H1 (cell line): ENCODE results near the gene AOC1. TPM values are rescaled to one million over a fixed set of nuclear protein-coding genes. Genes with fewer than 3 reads are reported as not detected.

ENCODE experiments used
- CTCF ChIA-PET: fragments of 300-600 bp; sonication (Branson Sonifier 250); formaldehyde crosslinking; loops from one replicate; lab custom pipeline; 2021; ENCODE audit not compliant: partially characterized antibody; lab: Charles Lee
- POLR2A ChIA-PET: fragments of 300-600 bp; sonication (Branson Sonifier 250); formaldehyde crosslinking; loops from one replicate; lab custom pipeline; 2021; ENCODE audit warnings: inconsistent platforms; ENCODE audit not compliant: partially characterized antibody; lab: Charles Lee
- DNase-seq, 2 experiments: peaks; one replicate each; pipeline versions ENCODE4 v3.0.0 to v3.0.0-alpha.2; 2010 to 2022; ENCODE audit warnings: low spot score in 2 of 2, low read depth in 1 of 2, mixed read lengths in 1 of 2
- FAIRE-seq: peaks from 2 replicates; lab custom pipeline; 2011; peaks lifted over from hg19 to GRCh38; lab: Jason Lieb, UNC
- H2AFZ ChIP-seq: 2 replicates; pipeline ENCODE4 v1.8.1; 2012; ENCODE audit warnings: low read length, inconsistent platforms
- H2AK5ac ChIP-seq: 2 replicates; pipeline ENCODE4 v1.6.1; 2013; ENCODE audit warnings: low read depth, low read length
- H2BK120ac ChIP-seq: replicated peaks from 2 replicates; pipeline ENCODE3; 2013; ENCODE audit warnings: low read depth, low read length, inconsistent platforms
- H2BK12ac ChIP-seq: 2 replicates; pipeline ENCODE4 v1.6.1; 2013; ENCODE audit warnings: low read depth, low read length
- H2BK15ac ChIP-seq: 2 replicates; pipeline ENCODE4 v1.6.1; 2013; ENCODE audit warnings: low read length
- H2BK20ac ChIP-seq: 2 replicates; pipeline ENCODE4 v1.6.1; 2013; ENCODE audit warnings: low read length
- H2BK5ac ChIP-seq: 2 replicates; pipeline ENCODE4 v1.6.1; 2013; ENCODE audit warnings: low read depth, low read length
- H3K14ac ChIP-seq: 2 replicates; pipeline ENCODE4 v1.6.1; 2013; ENCODE audit warnings: inconsistent platforms; ENCODE audit not compliant: insufficient read length
- H3K18ac ChIP-seq: 2 replicates; pipeline ENCODE4 v1.6.1; 2013; ENCODE audit warnings: low read length; ENCODE audit errors: extremely low read depth
- H3K23ac ChIP-seq: 2 replicates; pipeline ENCODE4 v1.6.1; 2013; ENCODE audit warnings: inconsistent platforms; ENCODE audit not compliant: insufficient read length
- H3K23me2 ChIP-seq: 2 replicates; pipeline ENCODE4 v1.6.1; 2013; ENCODE audit warnings: low read depth, low read length
- H3K27ac ChIP-seq: 2 replicates; pipeline ENCODE4 v1.6.1; 2011; ENCODE audit warnings: low read depth, low read length, inconsistent platforms
- H3K27me3 ChIP-seq, 4 experiments: replicated peaks in 1 of 4; 1 replicate in 1 of 4; 2 replicates in 3 of 4; pipeline versions ENCODE4 v1.6.1 to v1.8.1; 2011 to 2013; ENCODE audit warnings: low read length in 3 of 4, mild to moderate bottlenecking in 3 of 4, inconsistent platforms in 2 of 4, mixed read lengths in 2 of 4, moderate library complexity in 1 of 4; ENCODE audit not compliant: control insufficient read depth in 3 of 4, insufficient read depth in 3 of 4; ENCODE audit errors: extremely low read depth in 1 of 4
- H3K36me3 ChIP-seq, 4 experiments: 2 replicates each; pipeline versions ENCODE4 v1.6.1 to v1.8.1; 2011 to 2013; ENCODE audit warnings: mild to moderate bottlenecking in 4 of 4, low read length in 3 of 4, moderate library complexity in 2 of 4, control low read depth in 1 of 4, inconsistent platforms in 1 of 4; ENCODE audit not compliant: insufficient read depth in 4 of 4, control insufficient read depth in 2 of 4
- H3K4ac ChIP-seq: replicated peaks from 2 replicates; pipeline ENCODE3; 2013; ENCODE audit warnings: low read length, low read depth, mixed read lengths, inconsistent platforms; ENCODE audit not compliant: insufficient read length
- H3K4me1 ChIP-seq, 4 experiments: replicated peaks in 1 of 4; 1 replicate in 1 of 4; 2 replicates in 3 of 4; pipeline versions ENCODE4 v1.6.1 to v1.8.1; 2011 to 2013; ENCODE audit warnings: low read length in 3 of 4, inconsistent platforms in 2 of 4, mixed read lengths in 1 of 4; ENCODE audit not compliant: insufficient read depth in 4 of 4, control insufficient read depth in 3 of 4
- H3K4me2 ChIP-seq, 2 experiments: 2 replicates each; pipeline versions ENCODE4 v1.6.1 to v1.8.1; 2011 to 2013; ENCODE audit warnings: low read depth in 2 of 2, low read length in 2 of 2, control low read depth in 1 of 2, inconsistent platforms in 1 of 2, mild to moderate bottlenecking in 1 of 2; ENCODE audit not compliant: insufficient read depth in 1 of 2
- H3K4me3 ChIP-seq, 4 experiments: fragments of 200-600, 300-600 bp in 1 of 4; sonication (generic), shearing (Covaris generic), sonication (Bioruptor Twin) in 1 of 4; 2 replicates each; pipeline versions ENCODE4 v1.5.1 to v1.8.1; 2011 to 2016; ENCODE audit warnings: low read length in 4 of 4, low read depth in 3 of 4, control low read depth in 2 of 4, inconsistent platforms in 2 of 4, mild to moderate bottlenecking in 2 of 4, mixed read lengths in 1 of 4, moderate library complexity in 1 of 4; ENCODE audit not compliant: insufficient read depth in 2 of 4; ENCODE audit errors: extremely low read depth in 1 of 4
- H3K56ac ChIP-seq: replicated peaks from 2 replicates; pipeline ENCODE3; 2013; ENCODE audit warnings: low read depth, mild to moderate bottlenecking, mixed read lengths, low read length, inconsistent platforms; ENCODE audit not compliant: insufficient read length
- H3K79me1 ChIP-seq: 2 replicates; pipeline ENCODE4 v1.6.1; 2013; ENCODE audit warnings: low read depth, low read length, control low read depth
- H3K79me2 ChIP-seq, 2 experiments: 2 replicates each; pipeline versions ENCODE4 v1.6.1 to v1.8.1; 2012 to 2013; ENCODE audit warnings: low read length in 2 of 2, mild to moderate bottlenecking in 2 of 2, inconsistent platforms in 1 of 2; ENCODE audit not compliant: insufficient read depth in 2 of 2, control insufficient read depth in 1 of 2
- H3K9ac ChIP-seq, 4 experiments: replicated peaks in 1 of 4; 1 replicate in 1 of 4; 2 replicates in 3 of 4; pipeline versions ENCODE4 v1.6.1 to v1.8.1; 2011 to 2013; ENCODE audit warnings: low read depth in 3 of 4, low read length in 3 of 4, control low read depth in 2 of 4, mild to moderate bottlenecking in 2 of 4, moderate library complexity in 2 of 4, inconsistent platforms in 1 of 4; ENCODE audit errors: extremely low read depth in 1 of 4
- H3K9me3 ChIP-seq, 2 experiments: 2 replicates each; pipeline versions ENCODE4 v1.6.1 to v1.8.1; 2012 to 2013; ENCODE audit warnings: mild to moderate bottlenecking in 2 of 2, moderate library complexity in 2 of 2, control low read depth in 1 of 2, inconsistent platforms in 1 of 2, low read depth in 1 of 2, low read length in 1 of 2, mixed read lengths in 1 of 2; ENCODE audit not compliant: insufficient read depth in 2 of 2
- H4K20me1 ChIP-seq, 2 experiments: replicated peaks in 1 of 2; 2 replicates each; pipeline versions ENCODE3 to v1.8.1; 2011 to 2013; ENCODE audit warnings: inconsistent platforms in 2 of 2, low read length in 2 of 2, mild to moderate bottlenecking in 1 of 2; ENCODE audit not compliant: insufficient read depth in 2 of 2, control insufficient read depth in 1 of 2
- H4K5ac ChIP-seq: 2 replicates; pipeline ENCODE4 v1.6.1; 2013; ENCODE audit warnings: low read length, low read depth, mixed read lengths, inconsistent platforms; ENCODE audit not compliant: insufficient read length
- H4K8ac ChIP-seq: 2 replicates; pipeline ENCODE4 v1.8.0; 2013; ENCODE audit warnings: mild to moderate bottlenecking, moderate library complexity, low read length, inconsistent platforms; ENCODE audit not compliant: insufficient read depth; ENCODE audit errors: extremely low read depth
- H4K91ac ChIP-seq: replicated peaks from 2 replicates; pipeline ENCODE3; 2013; ENCODE audit warnings: low read length, mixed read lengths, inconsistent platforms; ENCODE audit not compliant: insufficient read length
- CEBPB ChIP-seq: IDR thresholded peaks from 2 replicates; pipeline ENCODE4 v1.6.1; 2012; ENCODE audit warnings: low read depth, low read length
- CHD1 ChIP-seq: IDR thresholded peaks from 2 replicates; pipeline ENCODE4 v1.6.1; 2012; ENCODE audit warnings: low read depth, low read length, improper control_type of control experiment
- CTBP2 ChIP-seq: IDR thresholded peaks from 2 replicates; pipeline ENCODE4 v1.7.0; 2011; ENCODE audit warnings: borderline replicate concordance, mild to moderate bottlenecking, moderate library complexity, mixed read lengths, low read length; ENCODE audit not compliant: insufficient read depth, insufficient read length
- GTF2F1 ChIP-seq: IDR thresholded peaks from 2 replicates; pipeline ENCODE4 v1.6.1; 2012; ENCODE audit warnings: low read depth, low read length, improper control_type of control experiment, borderline replicate concordance
- NANOG ChIP-seq: IDR thresholded peaks from 2 replicates; pipeline ENCODE4 v1.6.1; 2011; ENCODE audit warnings: low read length, low read depth, mild to moderate bottlenecking, inconsistent platforms; ENCODE audit not compliant: insufficient read depth, poor library complexity, severe bottlenecking
- RAD21 ChIP-seq, 2 experiments: IDR thresholded peaks in 1 of 2; conservative IDR thresholded peaks in 1 of 2; 2 replicates each; pipeline ENCODE4 v1.6.1; 2011; ENCODE audit warnings: low read depth in 2 of 2, low read length in 2 of 2, improper control_type of control experiment in 1 of 2, inconsistent platforms in 1 of 2, mild to moderate bottlenecking in 1 of 2, moderate library complexity in 1 of 2
- SIX5 ChIP-seq: IDR thresholded peaks from 2 replicates; pipeline ENCODE4 v1.6.1; 2011; ENCODE audit warnings: mild to moderate bottlenecking, low read depth, low read length
- SP1 ChIP-seq: IDR thresholded peaks from 2 replicates; pipeline ENCODE4 v1.6.1; 2011; ENCODE audit warnings: low read depth, low read length
- TAF1 ChIP-seq: IDR thresholded peaks from 2 replicates; pipeline ENCODE4 v1.6.1; 2011; ENCODE audit warnings: mild to moderate bottlenecking, low read depth, low read length
- TAF7 ChIP-seq: optimal IDR thresholded peaks from 2 replicates; pipeline ENCODE3; 2011; ENCODE audit warnings: low read depth, mild to moderate bottlenecking, inconsistent platforms, low read length, moderate library complexity, borderline replicate concordance
- YY1 ChIP-seq: IDR thresholded peaks from 2 replicates; pipeline ENCODE4 v1.6.1; 2011; ENCODE audit warnings: low read depth, mild to moderate bottlenecking, low read length
- WGBS, 2 experiments: shearing (Covaris generic) in 1 of 2; methylation state at CpG; one replicate each; pipeline versions ENCODE4 v1.1.6 to v1.1.7; 2013 to 2015; ENCODE audit warnings: low lambda C conversion rate in 2 of 2, mixed read lengths in 2 of 2, inconsistent platforms in 1 of 2, low coverage in 1 of 2, missing lambda C conversion rate in 1 of 2; ENCODE audit not compliant: insufficient replicate concordance in 2 of 2, insufficient coverage in 1 of 2, insufficient read length in 1 of 2; ENCODE audit errors: extremely low coverage in 1 of 2, missing lambda C conversion rate in 1 of 2; 5-methylcytosine and 5-hydroxymethylcytosine counted together
- polyA plus RNA-seq, 7 experiments: library from polyadenylated mRNA; depleted of rRNA in 3 of 7; stranded (reverse) in 5 of 7; unstranded in 2 of 7; fragments of >200 nt in 5 of 7; fragments of 200-250 nt in 2 of 7; gene quantifications; 1 replicate in 5 of 7; 2 replicates in 1 of 7; 4 replicates in 1 of 7; pipeline versions ENCODE4 v1.2.1 to v1.2.3, GENCODE V29; 2011 to 2013; ENCODE audit warnings: missing spikeins in 2 of 7, mixed read lengths in 2 of 7
- total RNA-seq: library from RNA; stranded (reverse); fragmentation: NEBNext Ultra II Directional; extraction: Animal tissue kit (Norgen Biotek cat#: 25700); gene quantifications from 2 replicates; pipeline ENCODE4 v1.2.1, GENCODE V29; 2021
- TF ChIP-seq, protein P1 (sequence below): IDR thresholded peaks from 2 replicates; pipeline ENCODE4 v1.6.1; 2012; ENCODE audit warnings: inconsistent platforms
- TF ChIP-seq, protein P2 (sequence below): IDR thresholded peaks from 2 replicates; pipeline ENCODE4 v1.6.1; 2011; ENCODE audit warnings: low read depth, mild to moderate bottlenecking, low read length; ENCODE audit not compliant: insufficient read depth

AOC1 gene
- total and polyA plus RNA-seq, 2 of the 8 experiments (the other 6 are each of a cell fraction or from before 2014, with no cell fraction given) = 0.15 to 0.17 TPM

DNA sequence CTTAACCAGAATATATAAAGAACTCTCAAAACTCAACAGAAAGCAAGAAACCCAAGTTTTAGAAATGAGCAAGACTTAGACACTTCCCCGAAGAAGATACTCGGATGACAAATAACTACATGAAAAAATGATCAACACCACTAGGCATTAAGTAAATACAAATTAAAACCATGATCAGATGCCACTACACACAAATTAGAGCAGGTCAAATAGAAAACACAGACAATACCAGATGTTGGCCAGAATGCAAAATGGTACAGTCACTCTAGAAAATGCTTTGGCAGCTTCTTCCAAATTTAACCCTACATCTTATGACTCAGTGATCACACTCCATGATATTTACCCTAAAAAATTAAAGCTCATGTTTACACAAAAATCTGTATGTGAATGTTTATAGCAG is 33.3 kb upstream of the AOC1 start:
- no peak overlapping the region for H4K5ac ChIP-seq
- no peak overlapping the region for H2AK5ac ChIP-seq
- H3K27me3 ChIP-seq = no peaks in the 10 kb centered on the region; a peak in 2 of 7 replicates
- H3K18ac ChIP-seq = no peak overlapping the region
- H3K56ac ChIP-seq = no peak overlapping the region
- WGBS, 2 experiments = 88% methylated on average over 2 of the region's 2 CpGs; no CpG with 5 or more reads in 1 of the 2 experiments
- H3K36me3 ChIP-seq = no peaks in the 10 kb centered on the region; a peak in 1 of 8 replicates
- H2BK12ac ChIP-seq = no peak overlapping the region
- H3K4me1 ChIP-seq = peaks cover 3 to 11% (median 4%) of the 10 kb centered on the region in 4 experiments; a peak in 6 of 7 replicates
- H3K9me3 ChIP-seq = peaks cover 0 to 6% of the 10 kb centered on the region in 2 experiments; a peak in 1 of 4 replicates
- H2AFZ ChIP-seq = no peak overlapping the region
- H2BK120ac ChIP-seq = no peak overlapping the region
- H2BK20ac ChIP-seq = no peak overlapping the region
- no peak overlapping the region for H3K4me3 ChIP-seq
- no peak overlapping the region for H4K8ac ChIP-seq
- H3K4ac ChIP-seq = no peak overlapping the region
- H2BK15ac ChIP-seq = no peak overlapping the region
- DNase-seq (no peak), FAIRE-seq (no peak)
- no peak overlapping the region for H3K4me2 ChIP-seq
- no peaks in the 10 kb centered on the region for H4K20me1 ChIP-seq
- no peaks in the 10 kb centered on the region for H3K79me1 ChIP-seq
- H3K27ac ChIP-seq = no peak overlapping the region
- H3K23me2 ChIP-seq = no peaks in the 10 kb centered on the region
- H2BK5ac ChIP-seq = no peak overlapping the region
- H3K23ac ChIP-seq = no peak overlapping the region
- no peak overlapping the region for H3K9ac ChIP-seq
- no peaks in the 10 kb centered on the region for H3K79me2 ChIP-seq
- H3K14ac ChIP-seq = no peak overlapping the region
- CTCF ChIA-PET = interaction anchor here (1.3 kb wide), 1 partner anchor 10 kb away, joined by 3 read pairs; no protein-coding TSS in a partner anchor
- H4K91ac ChIP-seq = no peak overlapping the region
- POLR2A ChIA-PET = no interaction called here
- TF ChIP-seq CHD1 = no peak
- no peak for TF ChIP-seq SIX5
- TF ChIP-seq CTBP2 = no peak
- no peak for TF ChIP-seq TAF7
- TF ChIP-seq, protein P1, sequence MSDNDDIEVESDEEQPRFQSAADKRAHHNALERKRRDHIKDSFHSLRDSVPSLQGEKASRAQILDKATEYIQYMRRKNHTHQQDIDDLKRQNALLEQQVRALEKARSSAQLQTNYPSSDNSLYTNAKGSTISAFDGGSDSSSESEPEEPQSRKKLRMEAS = no peak
- TF ChIP-seq TAF1 = no peak
- TF ChIP-seq, protein P2, sequence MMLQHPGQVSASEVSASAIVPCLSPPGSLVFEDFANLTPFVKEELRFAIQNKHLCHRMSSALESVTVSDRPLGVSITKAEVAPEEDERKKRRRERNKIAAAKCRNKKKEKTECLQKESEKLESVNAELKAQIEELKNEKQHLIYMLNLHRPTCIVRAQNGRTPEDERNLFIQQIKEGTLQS = no peak
- no peak for TF ChIP-seq NANOG
- TF ChIP-seq GTF2F1 = no peak
- TF ChIP-seq SP1 = no peak
- no peak for TF ChIP-seq CEBPB
- TF ChIP-seq RAD21 (IDR thresholded peaks at IDR 0.05 in 1 of 2, conservative IDR thresholded peaks at IDR 0.05 in 1 of 2; ENCODE audit: low read depth in 2 of 2, low read length in 2 of 2) = no peak
- TF ChIP-seq YY1 = no peak
